GM12865 (cell line): ENCODE results near the gene ATAT1.

Source experiments
- DNase-seq: peaks from one replicate; pipeline ENCODE4 v3.0.0; 2010; ENCODE audit warnings: low read depth
- H3K4me3 ChIP-seq: 2 replicates; pipeline ENCODE4 v1.5.1; 2011; ENCODE audit warnings: mild to moderate bottlenecking, low read depth, low read length, control low read depth
- TF ChIP-seq, protein P1 (sequence below): IDR thresholded peaks from 2 replicates; pipeline ENCODE4 v1.5.1; 2011; ENCODE audit warnings: low read length, control low read depth, low read depth, inconsistent platforms; ENCODE audit not compliant: insufficient read depth; ENCODE audit errors: missing control alignments

Gene ATAT1

GRCh38 chr6:30685157-30686008 lies 58.7 kb downstream of the ATAT1 start:
- DNase-seq: peak; percentile 42
- TF ChIP-seq, protein P1, sequence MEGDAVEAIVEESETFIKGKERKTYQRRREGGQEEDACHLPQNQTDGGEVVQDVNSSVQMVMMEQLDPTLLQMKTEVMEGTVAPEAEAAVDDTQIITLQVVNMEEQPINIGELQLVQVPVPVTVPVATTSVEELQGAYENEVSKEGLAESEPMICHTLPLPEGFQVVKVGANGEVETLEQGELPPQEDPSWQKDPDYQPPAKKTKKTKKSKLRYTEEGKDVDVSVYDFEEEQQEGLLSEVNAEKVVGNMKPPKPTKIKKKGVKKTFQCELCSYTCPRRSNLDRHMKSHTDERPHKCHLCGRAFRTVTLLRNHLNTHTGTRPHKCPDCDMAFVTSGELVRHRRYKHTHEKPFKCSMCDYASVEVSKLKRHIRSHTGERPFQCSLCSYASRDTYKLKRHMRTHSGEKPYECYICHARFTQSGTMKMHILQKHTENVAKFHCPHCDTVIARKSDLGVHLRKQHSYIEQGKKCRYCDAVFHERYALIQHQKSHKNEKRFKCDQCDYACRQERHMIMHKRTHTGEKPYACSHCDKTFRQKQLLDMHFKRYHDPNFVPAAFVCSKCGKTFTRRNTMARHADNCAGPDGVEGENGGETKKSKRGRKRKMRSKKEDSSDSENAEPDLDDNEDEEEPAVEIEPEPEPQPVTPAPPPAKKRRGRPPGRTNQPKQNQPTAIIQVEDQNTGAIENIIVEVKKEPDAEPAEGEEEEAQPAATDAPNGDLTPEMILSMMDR: peak; percentile 33
- H3K4me3 ChIP-seq: peak overlapping the region; percentile 96

GRCh38 chr6:30686009-30686907 lies 59.6 kb downstream of the ATAT1 start, which contains the start of gene PPP1R18:
PPP1R18 (minus strand) TSS chr6:30686645; CDS start chr6:30686018, 627 bp downstream.
- peak; percentile 85 for DNase-seq
- TF ChIP-seq, protein P1: no peak
- peak within 1 kb of the TSS; percentile 96 for H3K4me3 ChIP-seq

DNA sequence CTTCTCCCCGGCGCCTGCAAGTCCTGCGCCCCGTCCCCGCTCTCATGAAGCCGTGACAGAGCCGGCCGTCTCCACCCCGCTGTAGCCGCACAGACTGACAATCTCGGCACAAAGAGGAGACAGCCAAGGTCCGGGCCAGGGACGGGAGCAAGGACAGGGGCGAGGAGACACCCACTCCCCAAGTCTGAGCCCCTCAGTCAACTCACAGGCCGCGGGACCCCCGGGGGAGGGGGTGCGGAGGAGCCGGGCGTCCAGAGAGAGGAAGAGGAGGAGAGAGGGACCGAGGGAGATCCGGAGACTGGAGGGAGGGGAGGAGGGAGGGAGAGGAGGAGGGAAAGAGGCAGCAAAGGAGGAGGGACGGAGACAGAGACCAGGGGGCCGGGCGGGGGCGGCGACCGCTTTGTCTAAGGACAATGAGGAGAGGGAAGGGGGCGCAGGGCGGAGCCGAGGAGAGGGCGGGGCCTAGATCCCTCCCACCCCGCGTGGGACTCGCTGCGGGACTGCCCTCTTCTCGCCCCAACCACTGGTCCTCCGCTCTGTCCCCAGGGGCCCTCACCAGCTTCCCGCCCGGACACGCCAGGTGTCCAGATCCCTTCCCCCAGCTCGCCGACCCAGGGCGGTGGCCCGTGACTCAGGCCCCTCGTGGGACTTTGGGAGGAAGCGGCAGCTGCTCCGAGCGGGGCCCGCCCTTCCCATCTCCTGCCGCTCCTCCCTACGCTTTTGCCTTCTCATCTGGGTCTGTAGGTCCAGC lies 60.4 kb downstream of the ATAT1 start:
- DNase-seq: peak; percentile 98
- TF ChIP-seq, protein P1: no peak
- peak overlapping the region; percentile 96 for H3K4me3 ChIP-seq

DNA sequence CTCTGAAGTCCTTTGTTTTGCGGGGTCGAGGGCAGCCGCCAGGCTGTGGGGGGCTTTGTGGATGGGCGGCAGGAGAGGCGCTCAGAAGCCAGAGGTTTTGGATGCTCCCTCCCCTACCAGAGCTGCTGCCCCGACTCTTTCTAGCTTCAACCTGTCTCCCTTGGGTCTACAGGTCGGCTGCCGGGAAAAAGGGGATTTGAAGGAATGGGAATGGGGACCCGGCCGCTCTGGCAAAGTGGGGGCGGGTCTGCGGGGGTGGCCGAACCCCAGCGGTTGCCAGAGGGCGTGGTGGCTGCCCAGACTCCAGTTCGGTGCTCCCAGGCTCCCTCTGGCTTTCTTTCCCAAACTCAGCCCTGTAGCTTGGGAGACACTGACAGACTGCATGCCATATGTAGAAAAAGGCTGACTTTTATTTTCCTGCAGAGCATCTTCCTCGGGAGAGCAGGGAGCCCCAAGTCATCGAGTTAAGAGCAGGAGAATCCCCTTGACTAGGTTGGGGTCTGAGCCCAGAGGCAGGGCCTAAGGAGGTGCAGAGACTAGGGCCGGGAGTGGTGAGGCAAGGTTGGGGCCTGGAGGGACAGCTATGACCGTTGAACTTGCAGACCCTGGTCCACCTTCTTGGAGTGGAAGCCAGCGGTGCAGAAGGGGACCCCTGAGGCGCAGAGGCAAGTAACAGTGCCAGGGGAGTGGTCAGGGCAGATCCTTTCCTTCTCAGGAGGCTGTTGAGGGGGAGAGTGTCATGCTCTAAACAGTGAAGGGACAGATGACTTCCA lies 61.2 kb downstream of the ATAT1 start:
- peak overlapping the region; percentile 96 for H3K4me3 ChIP-seq
- peak; percentile 35 for DNase-seq
- TF ChIP-seq, protein P1: no peak

- peak overlapping the region; percentile 96 for H3K4me3 ChIP-seq
- DNase-seq: peak; percentile 74
- TF ChIP-seq, protein P1: no peak
Observed at GRCh38 chr6:30688569-30688968, 61.9 kb downstream of the ATAT1 start.
